Mucosa of gallbladder (tissue), 1 donor: ENCODE data around the gene PIWIL4. TPM values are rescaled to one million over a fixed set of nuclear protein-coding genes. Genes with fewer than 3 reads are reported as not detected.
A peak's percentile ranks its signal among the peaks of the same experiment; 100 is the strongest.
"Not testable (repeated sequence)": the region's sequence is repeated elsewhere in the genome, so short reads cannot be mapped to it uniquely, and the experiment has no call there.

Experiments
- DNase-seq: peaks from one replicate; pipeline ENCODE4 v3.0.0-alpha.2; 2020; ENCODE audit warnings: low spot score
- total RNA-seq: library from RNA; stranded (reverse); gene quantifications from one replicate; pipeline ENCODE4 v1.2.1, GENCODE V29; 2021
- donor health status: DM: no; HTN: no; CAD: no.

The PIWIL4 gene
- total RNA-seq, 1 donor from 2014 or later = 11.0 TPM

GRCh38 chr11:94638301-94638901 is 71.2 kb downstream of the PIWIL4 start:
- no peak for DNase-seq

GRCh38 chr11:94638902-94639373 is 71.8 kb downstream of the PIWIL4 start:
- no peak for DNase-seq

GRCh38 chr11:94639901-94640721 is 72.9 kb downstream of the PIWIL4 start:
- no peak for DNase-seq

- DNase-seq = no peak
Measured at GRCh38 chr11:94641167-94641761, 74.1 kb downstream of the PIWIL4 start.

- DNase-seq = not testable (repeated sequence)
Measured at GRCh38 chr11:94643186-94643585, 76.0 kb downstream of the PIWIL4 start.

GRCh38 chr11:94647926-94648325 is 80.8 kb downstream of the PIWIL4 start:
- DNase-seq = peak; percentile 37

- DNase-seq = no peak
Measured at GRCh38 chr11:94648789-94649188, 81.6 kb downstream of the PIWIL4 start.

- no peak for DNase-seq
Measured at GRCh38 chr11:94649254-94649653, 82.1 kb downstream of the PIWIL4 start.

GRCh38 chr11:94649964-94650623 is 82.9 kb downstream of the PIWIL4 start:
- DNase-seq = no peak

GRCh38 chr11:94650756-94651155 is 83.6 kb downstream of the PIWIL4 start:
- DNase-seq = peak; percentile 48

GRCh38 chr11:94652735-94653284 is 85.6 kb downstream of the PIWIL4 start:
- no peak for DNase-seq

GRCh38 chr11:94653561-94653960 is 86.4 kb downstream of the PIWIL4 start:
- DNase-seq = no peak

- no peak for DNase-seq
Measured at GRCh38 chr11:94654201-94654600, 87.0 kb downstream of the PIWIL4 start.

GRCh38 chr11:94655291-94655690 is 88.1 kb downstream of the PIWIL4 start:
- DNase-seq = peak; percentile 6

- DNase-seq = no peak
Measured at GRCh38 chr11:94655956-94656355, 88.8 kb downstream of the PIWIL4 start.

GRCh38 chr11:94656968-94657367 is 89.8 kb downstream of the PIWIL4 start:
- DNase-seq = no peak

- DNase-seq = no peak
Measured at GRCh38 chr11:94657629-94658028, 90.5 kb downstream of the PIWIL4 start.

- DNase-seq = peak; percentile 34
Measured at GRCh38 chr11:94658386-94658785, 91.2 kb downstream of the PIWIL4 start.

- DNase-seq = no peak
Measured at GRCh38 chr11:94658888-94659287, 91.7 kb downstream of the PIWIL4 start.

- DNase-seq = no peak
Measured at GRCh38 chr11:94661444-94661843, 94.3 kb downstream of the PIWIL4 start.

- no peak for DNase-seq
Measured at GRCh38 chr11:94662065-94662779, 95.1 kb downstream of the PIWIL4 start.
